Vagina (tissue), 2 donors: ENCODE measurements around the gene INTS6. TPM values are rescaled to one million over a fixed set of nuclear protein-coding genes. Genes with fewer than 3 reads are reported as not detected.
A peak's percentile ranks its signal among the peaks of the same experiment; 100 is the strongest.

ENCODE experiments used
- DNase-seq, 2 donors: peaks; one replicate each; pipeline ENCODE4 v3.0.0-alpha.2; 2017; ENCODE audit errors: extremely low spot score in 2 of 2
- H3K27ac ChIP-seq: fragments of 200-600 bp; sonication (generic); one replicate; pipeline ENCODE4 v1.5.1; 2019
- H3K27me3 ChIP-seq: fragments of 200-600 bp; sonication (generic); one replicate; pipeline ENCODE4 v1.5.1; 2019
- H3K36me3 ChIP-seq, 2 donors: fragments of 200-600 bp; sonication (generic); one replicate each; pipeline ENCODE4 v1.5.1; 2017 to 2019
- H3K4me1 ChIP-seq: fragments of 200-600 bp; sonication (generic); one replicate; pipeline ENCODE4 v1.5.1; 2019
- H3K4me3 ChIP-seq, 2 donors: fragments of 200-600 bp; sonication (generic); 1 replicate in 1 of 2; 2 replicates in 1 of 2; pipeline ENCODE4 v1.5.1; 2016 to 2019
- H3K9me3 ChIP-seq: fragments of 200-600 bp; sonication (generic); one replicate; pipeline ENCODE4 v1.5.1; 2019
- POLR2A ChIP-seq, 2 donors: fragments of 450-650 bp; IDR thresholded peaks; one replicate each; pipeline ENCODE4 v1.6.1; 2017; ENCODE audit warnings: antibody characterized with exemption in 2 of 2, mild to moderate bottlenecking in 2 of 2, moderate library complexity in 2 of 2
- POLR2AphosphoS5 ChIP-seq, 2 donors: sonication (generic); formaldehyde crosslinking; IDR thresholded peaks; one replicate each; pipeline ENCODE4 v1.9.0; 2017; ENCODE audit warnings: antibody characterized with exemption in 2 of 2, mild to moderate bottlenecking in 2 of 2, low read depth in 1 of 2; ENCODE audit not compliant: insufficient read depth in 1 of 2
- intact Hi-C: fragments of 100-400 bp; cut with DNase I; formaldehyde crosslinking; loops from one replicate; pipeline ENCODE4 v1.15.1; 2023
- microRNA-seq: library from miRNA; unstranded; fragments of <30 nt; microRNA quantifications from one replicate; pipeline ENCODE4, GENCODE V29; 2017; ENCODE audit warnings: borderline number of aligned reads, borderline replicate concordance
- small RNA-seq: library from RNA; depleted of rRNA; stranded (forward); fragments of <200 nt; gene quantifications from one replicate; pipeline ENCODE3, GENCODE V24; 2016
- total RNA-seq: library from RNA; depleted of rRNA; stranded (reverse); fragments of >200 nt; gene quantifications from one replicate; pipeline ENCODE4 v1.2.3, GENCODE V29; 2016
- TF ChIP-seq, protein P1 (sequence below), 3 experiments: fragments of 450-650 bp in 2 of 3; fragments of 200-600 bp in 1 of 3; sonication (generic) in 1 of 3; IDR thresholded peaks; one replicate each; pipeline ENCODE4 v1.5.1; 2017 to 2019; ENCODE audit warnings: antibody characterized with exemption in 3 of 3, mild to moderate bottlenecking in 2 of 3, moderate library complexity in 2 of 3

INTS6 gene
- total RNA-seq, 1 donor from 2014 or later: 56.2 TPM

DNA sequence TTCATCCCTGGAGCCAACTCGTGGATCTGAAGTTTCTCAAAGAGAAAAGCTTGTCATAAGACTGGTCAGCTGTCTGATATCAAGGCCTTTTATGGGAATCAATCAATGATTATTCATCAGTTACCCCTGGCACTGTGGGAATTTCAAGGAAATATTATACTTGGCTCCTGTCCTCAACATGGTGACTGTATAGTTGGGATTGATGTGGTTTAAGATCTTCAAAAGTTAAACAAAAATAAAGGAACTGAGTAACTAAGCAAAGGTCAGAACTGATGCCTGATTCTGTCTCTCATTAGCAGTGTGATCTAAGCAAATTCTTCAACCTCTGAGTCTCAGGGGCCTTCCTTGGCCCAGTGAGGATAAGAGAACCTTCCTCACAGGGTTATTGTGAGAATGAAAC, 135.6 kb downstream of the INTS6 start:
- Histone ChIP-seq H3K9me3 (no peaks in the 10 kb centered on the region), H3K4me3 (no peak overlapping the region), H3K36me3 (no peaks in the 10 kb centered on the region), H3K27ac (no peak overlapping the region), H3K27me3 (no peaks in the 10 kb centered on the region), H3K4me1 (no peaks in the 10 kb centered on the region)
- intact Hi-C loops: no loop called here
- TF ChIP-seq, protein P1, sequence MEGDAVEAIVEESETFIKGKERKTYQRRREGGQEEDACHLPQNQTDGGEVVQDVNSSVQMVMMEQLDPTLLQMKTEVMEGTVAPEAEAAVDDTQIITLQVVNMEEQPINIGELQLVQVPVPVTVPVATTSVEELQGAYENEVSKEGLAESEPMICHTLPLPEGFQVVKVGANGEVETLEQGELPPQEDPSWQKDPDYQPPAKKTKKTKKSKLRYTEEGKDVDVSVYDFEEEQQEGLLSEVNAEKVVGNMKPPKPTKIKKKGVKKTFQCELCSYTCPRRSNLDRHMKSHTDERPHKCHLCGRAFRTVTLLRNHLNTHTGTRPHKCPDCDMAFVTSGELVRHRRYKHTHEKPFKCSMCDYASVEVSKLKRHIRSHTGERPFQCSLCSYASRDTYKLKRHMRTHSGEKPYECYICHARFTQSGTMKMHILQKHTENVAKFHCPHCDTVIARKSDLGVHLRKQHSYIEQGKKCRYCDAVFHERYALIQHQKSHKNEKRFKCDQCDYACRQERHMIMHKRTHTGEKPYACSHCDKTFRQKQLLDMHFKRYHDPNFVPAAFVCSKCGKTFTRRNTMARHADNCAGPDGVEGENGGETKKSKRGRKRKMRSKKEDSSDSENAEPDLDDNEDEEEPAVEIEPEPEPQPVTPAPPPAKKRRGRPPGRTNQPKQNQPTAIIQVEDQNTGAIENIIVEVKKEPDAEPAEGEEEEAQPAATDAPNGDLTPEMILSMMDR (IDR thresholded peaks at IDR 0.05): no peak
- TF ChIP-seq POLR2AphosphoS5 (IDR thresholded peaks at IDR 0.05; ENCODE audit: insufficient read depth in 1 of 2, low read depth in 1 of 2) (no peak), POLR2A (IDR thresholded peaks at IDR 0.05) (no peak)
- no peak for DNase-seq

DNA sequence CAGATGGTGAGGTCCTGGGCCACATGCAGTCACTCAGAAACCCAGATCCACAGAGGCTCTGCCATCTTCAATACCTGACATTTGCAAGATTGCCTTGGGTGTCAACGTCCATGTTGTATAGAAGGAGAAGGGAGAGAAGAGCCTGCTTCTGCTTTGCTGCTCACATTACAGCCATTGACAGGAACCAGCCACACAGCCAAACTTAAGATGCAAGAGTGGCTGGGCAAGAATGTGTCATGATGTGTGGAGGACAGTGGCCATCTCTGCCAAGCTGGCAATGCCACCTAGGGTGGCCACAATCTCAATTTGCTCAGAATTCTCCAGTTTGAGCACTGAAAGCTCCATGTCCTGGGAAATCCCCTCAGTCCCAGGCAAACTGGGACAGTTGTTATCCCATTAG, 139.2 kb downstream of the INTS6 start:
- intact Hi-C loops: no loop called here
- Histone ChIP-seq H3K27me3 (no peaks in the 10 kb centered on the region), H3K4me3 (no peak overlapping the region), H3K36me3 (no peaks in the 10 kb centered on the region), H3K27ac (no peak overlapping the region), H3K4me1 (no peaks in the 10 kb centered on the region), H3K9me3 (no peaks in the 10 kb centered on the region)
- TF ChIP-seq, protein P1 (IDR thresholded peaks at IDR 0.05): no peak
- TF ChIP-seq POLR2AphosphoS5 (IDR thresholded peaks at IDR 0.05; ENCODE audit: insufficient read depth in 1 of 2, low read depth in 1 of 2) (no peak), POLR2A (IDR thresholded peaks at IDR 0.05) (no peak)
- DNase-seq: peak in 1 of 2 donors; percentile 37

DNA sequence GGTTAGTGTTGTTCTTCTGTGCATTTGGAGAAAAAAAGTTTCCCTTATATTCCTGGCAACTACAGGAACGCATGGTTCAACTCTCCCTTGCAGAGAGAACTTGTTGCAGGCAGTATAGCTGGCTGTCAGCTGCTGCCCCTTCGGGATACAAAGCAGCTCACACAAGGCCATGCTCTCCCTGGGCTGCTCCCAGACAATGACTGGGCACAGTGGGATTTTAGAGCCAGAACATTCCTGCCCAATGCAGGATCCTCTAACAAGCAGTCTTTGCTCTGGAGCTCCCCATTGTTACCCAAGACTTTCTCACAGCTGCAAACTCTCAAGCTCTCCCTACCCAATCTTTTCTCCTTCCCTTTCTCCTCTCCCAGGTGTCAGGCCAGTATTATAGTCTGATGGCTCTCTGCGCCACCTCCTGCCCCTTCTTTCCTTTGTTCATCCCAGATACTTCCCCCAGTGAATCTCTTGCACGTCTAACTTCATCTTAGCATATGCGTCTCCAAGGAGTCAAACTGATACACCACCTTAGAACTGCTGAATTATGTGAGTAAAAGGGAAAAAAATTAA, 140.8 kb downstream of the INTS6 start:
- Histone ChIP-seq H3K4me3 (no peak overlapping the region), H3K36me3 (no peaks in the 10 kb centered on the region), H3K4me1 (no peaks in the 10 kb centered on the region), H3K9me3 (no peaks in the 10 kb centered on the region), H3K27me3 (no peaks in the 10 kb centered on the region), H3K27ac (no peak overlapping the region)
- intact Hi-C loops: no loop called here
- peak in 1 of 2 donors; percentile 25 for DNase-seq
- TF ChIP-seq POLR2A (IDR thresholded peaks at IDR 0.05): no peak
- TF ChIP-seq, protein P1 (IDR thresholded peaks at IDR 0.05): no peak
- TF ChIP-seq POLR2AphosphoS5 (IDR thresholded peaks at IDR 0.05; ENCODE audit: insufficient read depth in 1 of 2, low read depth in 1 of 2): no peak

Small RNA genes lying within 50 kb of the gene (microRNA-seq; reads per million reads assigned to microRNA genes)
- gene MIR5693: not detected

Small RNA genes lying within 50 kb of the gene (small RNA-seq; reads per million reads assigned to genes)
- gene MIR5693 (not detected), gene RN7SL320P (not detected), gene SNRPGP11 (not detected)

Other genes with a start within 250 kb of the INTS6 start
- 5.4 TPM for gene FAM124A, start 230.6 kb downstream of the INTS6 start, total RNA-seq
- not detected for gene SERPINE3, start 113.3 kb downstream of the INTS6 start, total RNA-seq
- 26.3 TPM for gene WDFY2, start 131.4 kb upstream of the INTS6 start, total RNA-seq